Coronary artery (tissue), 2 donors: Measurements from ENCODE around the gene CLPTM1L.
"Not testable (repeated sequence)": the region's sequence is repeated elsewhere in the genome, so short reads cannot be mapped to it uniquely, and the experiment has no call there.

Experiments used
- DNase-seq: peaks from one replicate; pipeline ENCODE4 v3.0.0-alpha.2; 2017; ENCODE audit warnings: low spot score
- H3K27ac ChIP-seq, 2 donors: fragments of 200-600 bp; sonication (generic); one replicate each; pipeline ENCODE4 v1.5.1; 2016 to 2019
- H3K4me3 ChIP-seq: fragments of 200-600 bp; sonication (generic); 2 replicates; pipeline ENCODE4 v1.5.1; 2016; ENCODE audit warnings: mild to moderate bottlenecking, moderate library complexity
- TF ChIP-seq, protein P1 (sequence below): fragments of 200-600 bp; sonication (generic); IDR thresholded peaks from one replicate; pipeline ENCODE4 v1.5.1; 2019; ENCODE audit warnings: antibody characterized with exemption

CLPTM1L gene

DNA sequence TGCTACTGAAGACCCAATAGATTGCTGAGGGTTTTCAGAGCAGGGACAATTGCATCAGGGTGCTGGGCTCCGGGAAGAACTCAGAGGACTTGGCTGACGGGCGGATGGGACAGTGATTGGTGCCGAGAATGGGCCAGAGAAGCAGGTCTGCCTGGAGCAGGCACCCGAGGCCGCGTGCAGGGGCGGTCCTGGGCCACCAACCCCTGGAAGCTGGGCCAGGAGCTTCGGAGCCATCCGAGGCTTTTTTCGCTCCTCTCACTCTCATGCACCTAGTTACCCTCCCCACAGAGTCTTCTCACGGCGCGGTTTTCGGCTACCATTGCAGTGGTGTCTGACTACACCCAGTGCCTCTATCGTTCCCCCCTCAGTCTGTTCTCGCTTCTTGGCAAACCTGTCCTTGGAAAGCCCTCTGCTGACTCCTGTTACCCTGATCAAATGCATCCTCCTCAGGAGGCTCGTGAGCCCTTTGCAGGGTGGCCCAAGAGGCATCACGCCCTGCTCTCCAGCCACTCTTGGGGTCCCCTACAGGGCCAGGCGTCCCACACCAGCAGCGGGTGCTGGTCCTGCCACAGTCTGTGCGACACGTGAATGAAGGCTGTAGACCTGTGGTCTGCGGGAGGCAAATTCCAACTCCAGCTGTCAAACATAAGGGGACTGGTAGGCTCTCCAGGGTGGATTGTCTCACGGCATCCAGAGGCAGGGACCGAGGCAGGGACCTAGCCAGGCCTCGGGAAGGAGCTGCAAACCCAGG lies 1.2 kb upstream of the CLPTM1L start:
- Histone ChIP-seq H3K27ac (no peak overlapping the region), H3K4me3 (peak overlapping the region; percentile 94)
- DNase-seq, result no peak
- TF ChIP-seq, protein P1, sequence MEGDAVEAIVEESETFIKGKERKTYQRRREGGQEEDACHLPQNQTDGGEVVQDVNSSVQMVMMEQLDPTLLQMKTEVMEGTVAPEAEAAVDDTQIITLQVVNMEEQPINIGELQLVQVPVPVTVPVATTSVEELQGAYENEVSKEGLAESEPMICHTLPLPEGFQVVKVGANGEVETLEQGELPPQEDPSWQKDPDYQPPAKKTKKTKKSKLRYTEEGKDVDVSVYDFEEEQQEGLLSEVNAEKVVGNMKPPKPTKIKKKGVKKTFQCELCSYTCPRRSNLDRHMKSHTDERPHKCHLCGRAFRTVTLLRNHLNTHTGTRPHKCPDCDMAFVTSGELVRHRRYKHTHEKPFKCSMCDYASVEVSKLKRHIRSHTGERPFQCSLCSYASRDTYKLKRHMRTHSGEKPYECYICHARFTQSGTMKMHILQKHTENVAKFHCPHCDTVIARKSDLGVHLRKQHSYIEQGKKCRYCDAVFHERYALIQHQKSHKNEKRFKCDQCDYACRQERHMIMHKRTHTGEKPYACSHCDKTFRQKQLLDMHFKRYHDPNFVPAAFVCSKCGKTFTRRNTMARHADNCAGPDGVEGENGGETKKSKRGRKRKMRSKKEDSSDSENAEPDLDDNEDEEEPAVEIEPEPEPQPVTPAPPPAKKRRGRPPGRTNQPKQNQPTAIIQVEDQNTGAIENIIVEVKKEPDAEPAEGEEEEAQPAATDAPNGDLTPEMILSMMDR, result no peak

DNA sequence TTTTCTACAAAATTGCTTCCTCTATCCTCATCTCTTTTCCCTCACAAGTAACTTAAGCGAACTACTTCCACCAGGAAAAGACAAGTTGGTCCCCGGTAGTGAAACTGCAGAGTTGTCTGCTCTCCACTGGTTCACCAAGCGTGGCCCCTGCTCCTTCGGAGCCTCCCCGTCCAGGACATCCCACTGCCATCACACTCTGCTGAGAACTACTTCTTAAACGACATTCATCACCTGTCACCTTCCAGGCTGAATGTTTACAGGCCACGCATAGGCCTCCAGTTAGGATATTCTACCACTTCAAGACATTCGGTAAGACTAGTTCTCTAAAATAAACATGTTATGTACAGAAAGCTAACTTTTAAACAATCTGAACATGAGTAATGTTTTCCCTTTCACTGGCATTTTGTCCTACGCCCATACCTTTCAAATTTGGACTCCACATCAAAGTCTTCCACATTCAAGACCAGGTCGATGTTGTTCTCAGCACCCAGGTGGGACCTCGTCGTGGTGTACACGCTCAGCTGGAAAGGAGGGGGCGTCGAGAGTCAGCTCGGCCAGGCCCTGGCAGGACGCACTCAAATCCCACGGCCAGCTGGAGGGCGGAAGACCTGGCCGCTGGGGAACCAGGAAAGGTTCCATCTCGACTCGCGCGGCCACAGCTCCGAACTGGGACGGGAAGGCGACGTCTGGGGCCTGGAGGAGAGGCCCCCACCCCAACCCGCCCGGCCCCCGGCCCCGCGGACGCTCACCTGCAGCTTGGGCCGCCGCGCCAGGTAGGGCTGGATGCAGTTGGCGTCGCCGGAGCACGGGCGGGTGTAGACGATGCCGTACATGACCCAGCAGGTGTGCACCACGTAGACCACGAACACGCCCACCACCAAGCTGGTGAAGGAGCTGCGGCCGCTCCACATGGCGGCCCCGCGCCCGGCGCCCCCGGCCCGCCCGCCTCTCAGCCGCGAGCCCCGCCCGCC lies 683 bp downstream of the CLPTM1L start:
- TF ChIP-seq, protein P1, result no peak
- peak overlapping the region in 1 of 2 donors; percentile 80 for H3K27ac ChIP-seq
- no peak for DNase-seq
- peak overlapping the region; percentile 94 for H3K4me3 ChIP-seq

DNA sequence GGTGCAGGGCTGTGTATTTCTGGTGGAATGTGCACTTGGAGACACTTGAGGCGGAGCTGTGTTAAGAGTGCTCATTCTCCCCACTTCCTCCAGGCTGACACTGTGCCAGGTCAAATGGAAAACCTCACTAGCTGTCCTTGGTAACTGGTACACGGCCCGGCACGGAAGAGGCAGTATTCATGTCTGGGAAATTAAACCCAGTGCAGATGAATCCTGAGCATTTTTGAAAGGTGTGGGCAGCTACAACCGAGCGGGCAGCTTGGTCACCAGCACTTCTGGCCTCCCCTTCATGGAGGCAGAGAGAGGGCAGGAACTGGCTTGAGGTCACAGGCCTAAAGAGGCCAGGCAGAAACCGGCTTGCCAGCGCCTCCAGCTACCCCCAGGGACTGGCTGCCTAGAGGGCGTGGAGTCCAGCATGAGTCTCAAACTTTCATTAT lies 1.6 kb downstream of the CLPTM1L start:
- TF ChIP-seq, protein P1, result no peak
- Histone ChIP-seq H3K4me3 (peak overlapping the region; percentile 94), H3K27ac (no peak overlapping the region)
- no peak for DNase-seq

DNA sequence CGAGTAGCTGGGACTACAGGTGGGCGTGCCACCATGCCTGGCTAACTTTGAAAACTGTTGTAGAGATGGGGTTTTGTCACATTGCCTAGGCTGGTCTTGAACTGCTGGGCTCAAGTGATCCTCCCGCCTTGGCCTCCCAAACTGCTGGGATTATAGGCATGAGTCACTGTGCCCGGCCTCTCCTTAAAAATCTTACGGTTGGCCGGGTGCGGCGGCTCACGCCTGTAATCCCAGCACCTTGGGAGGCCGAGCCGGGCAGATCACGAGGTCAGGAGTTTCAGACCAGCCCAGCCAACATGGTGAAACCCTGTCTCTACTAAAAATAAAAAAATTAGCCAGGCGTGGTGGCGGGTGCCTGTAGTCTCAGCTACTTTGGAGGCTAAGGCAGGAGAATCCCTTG lies 2.2 kb downstream of the CLPTM1L start:
- not testable (repeated sequence) for DNase-seq, H3K4me3 ChIP-seq, H3K27ac ChIP-seq

DNA sequence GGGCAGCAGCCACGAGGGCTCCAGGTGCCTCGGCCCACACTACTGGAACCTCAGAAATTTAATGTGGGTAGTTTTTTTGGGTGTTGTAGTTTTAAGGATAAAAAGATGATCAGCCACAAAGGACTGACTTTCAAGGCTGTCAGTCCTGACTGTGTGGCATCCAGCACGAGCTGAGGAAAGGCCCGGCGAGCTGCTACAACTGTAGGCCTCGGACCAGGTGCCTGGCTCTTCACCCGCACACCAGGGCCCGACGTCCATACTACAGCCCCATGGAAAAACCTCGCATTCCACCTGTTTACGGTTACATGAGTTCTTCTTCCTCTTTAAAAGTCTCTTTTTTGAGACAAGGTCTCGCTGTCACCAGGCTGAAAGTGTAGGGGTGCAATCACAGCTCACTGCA lies 2.6 kb downstream of the CLPTM1L start:
- no peak overlapping the region for H3K4me3 ChIP-seq
- no peak for DNase-seq
- TF ChIP-seq, protein P1, result no peak
- no peak overlapping the region for H3K27ac ChIP-seq

DNA sequence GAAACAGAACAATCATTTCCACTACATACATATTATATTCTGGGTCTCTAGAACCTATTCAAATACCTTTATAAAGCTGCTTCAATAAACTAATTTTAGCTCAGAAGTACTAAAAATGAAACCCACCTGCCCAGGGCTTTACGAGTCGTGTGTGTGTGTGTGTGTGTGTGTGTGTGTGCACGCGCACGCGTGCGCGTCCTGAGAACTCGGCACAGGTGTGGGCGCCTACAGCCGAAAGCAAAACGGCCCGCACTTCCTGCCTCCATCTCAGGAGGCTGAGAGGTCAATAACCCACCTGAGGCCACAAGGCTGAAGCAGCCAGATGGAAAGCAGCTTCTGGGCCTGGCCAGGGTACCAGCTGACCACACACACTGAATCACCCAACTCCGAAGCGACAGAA lies 3.0 kb downstream of the CLPTM1L start:
- no peak for DNase-seq
- Histone ChIP-seq H3K4me3 (no peak overlapping the region), H3K27ac (no peak overlapping the region)
- TF ChIP-seq, protein P1, result no peak

DNA sequence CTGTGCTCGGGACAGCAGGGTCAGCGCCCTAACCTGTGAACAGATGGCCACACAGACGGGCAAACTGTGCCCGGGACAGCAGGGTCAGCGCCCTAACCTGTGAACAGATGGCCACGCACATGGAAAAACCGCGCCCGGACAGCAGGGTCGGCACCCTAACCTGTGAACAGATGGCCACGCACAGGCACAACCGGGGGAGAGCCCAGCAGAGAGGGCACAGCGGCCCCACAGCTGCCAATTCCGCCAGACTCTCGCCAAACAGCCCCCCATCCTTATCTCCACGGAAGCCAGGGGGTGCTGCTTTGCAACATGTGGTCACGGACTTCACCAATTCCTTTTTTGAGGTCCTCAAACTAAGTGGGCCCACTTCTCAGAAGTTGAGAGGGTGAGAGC lies 5.1 kb downstream of the CLPTM1L start:
- not testable (repeated sequence) for H3K27ac ChIP-seq, DNase-seq, H3K4me3 ChIP-seq

DNA sequence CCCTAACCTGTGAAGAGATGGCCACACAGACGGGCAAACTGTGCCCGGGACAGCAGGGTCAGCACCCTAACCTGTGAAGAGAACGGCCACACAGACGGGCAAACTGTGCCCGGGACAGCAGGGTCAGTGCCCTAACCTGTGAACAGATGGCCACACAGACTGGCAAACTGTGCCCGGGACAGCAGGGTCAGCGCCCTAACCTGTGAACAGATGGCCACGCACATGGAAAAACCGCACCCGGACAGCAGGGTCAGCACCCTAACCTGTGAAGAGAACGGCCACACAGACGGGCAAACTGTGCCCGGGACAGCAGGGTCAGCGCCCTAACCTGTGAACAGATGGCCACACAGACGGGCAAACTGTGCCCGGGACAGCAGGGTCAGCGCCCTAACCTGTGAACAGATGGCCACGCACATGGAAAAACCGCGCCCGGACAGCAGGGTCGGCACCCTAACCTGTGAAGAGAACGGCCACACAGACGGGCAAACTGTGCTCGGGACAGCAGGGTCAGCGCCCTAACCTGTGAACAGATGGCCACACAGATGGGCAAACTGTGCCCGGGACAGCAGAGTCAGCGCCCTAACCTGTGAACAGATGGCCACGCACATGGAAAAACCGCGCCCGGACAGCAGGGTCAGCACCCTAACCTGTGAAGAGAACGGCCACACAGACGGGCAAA lies 5.6 kb downstream of the CLPTM1L start:
- H3K27ac ChIP-seq, DNase-seq, H3K4me3 ChIP-seq: not testable (repeated sequence)
